Ovary (tissue), 3 donors: ENCODE data around the gene HIRA.

Experiments used
- CTCF ChIP-seq, 3 donors: fragments of 450-650 bp in 2 of 3; fragments of 200-600 bp in 1 of 3; IDR thresholded peaks; one replicate each; pipeline versions ENCODE4 v1.5.1 to v1.8.0; 2016 to 2022; ENCODE audit warnings: antibody characterized with exemption in 3 of 3, mild to moderate bottlenecking in 1 of 3
- POLR2A ChIP-seq: fragments of 450-650 bp; IDR thresholded peaks from one replicate; pipeline ENCODE4 v1.6.1; 2017; ENCODE audit warnings: antibody characterized with exemption, mild to moderate bottlenecking, moderate library complexity
- donor health status: DM: no; HTN: no; CAD: no.

GRCh38 chr22:19383292-19383691 is 48.2 kb downstream of the HIRA start:
- TF ChIP-seq CTCF (IDR thresholded peaks at IDR 0.05) (no peak), POLR2A (no peak)
